ENCODE results near the gene USP16. TPM values are rescaled to one million over a fixed set of nuclear protein-coding genes. Genes with fewer than 3 reads are reported as not detected.

The USP16 gene
- total RNA-seq, 1 experiment from 2014 or later, result 40.4 TPM

- no peak for DNase-seq (ENCODE audit: low read depth)
Observed at GRCh38 chr21:29033301-29033700, 8.8 kb downstream of the USP16 start.

- DNase-seq (ENCODE audit: low read depth), result no peak
Observed at GRCh38 chr21:29033871-29034270, 9.4 kb downstream of the USP16 start.

- DNase-seq (ENCODE audit: low read depth), result no peak
Observed at GRCh38 chr21:29034678-29035077, 10.2 kb downstream of the USP16 start.

- no peak for DNase-seq (ENCODE audit: low read depth)
Observed at GRCh38 chr21:29052224-29052623, 27.8 kb downstream of the USP16 start.

GRCh38 chr21:29053011-29053553, 28.6 kb downstream of the USP16 start:
- DNase-seq (ENCODE audit: low read depth), result no peak

- DNase-seq (ENCODE audit: low read depth), result no peak
Observed at GRCh38 chr21:29053656-29054055, 29.2 kb downstream of the USP16 start.

- DNase-seq (ENCODE audit: low read depth), result no peak
Observed at GRCh38 chr21:29055080-29055479, 30.6 kb downstream of the USP16 start.

GRCh38 chr21:29056005-29056404, 31.5 kb downstream of the USP16 start:
- DNase-seq (ENCODE audit: low read depth), result no peak

- no peak for DNase-seq (ENCODE audit: low read depth)
Observed at GRCh38 chr21:29056538-29057050, 32.1 kb downstream of the USP16 start.

GRCh38 chr21:29064850-29065481, 40.5 kb downstream of the USP16 start:
- no peak for DNase-seq (ENCODE audit: low read depth)

- DNase-seq (ENCODE audit: low read depth), result peak; percentile 8
Observed at GRCh38 chr21:29072873-29073221, 48.4 kb downstream of the USP16 start.

GRCh38 chr21:29073222-29074006, 48.9 kb downstream of the USP16 start, which contains the start of gene CCT8:
CCT8 (minus strand) TSS chr21:29073648; CDS start chr21:29073590, 58 bp downstream.
- peak; percentile 99 for DNase-seq (ENCODE audit: low read depth)

- no peak for DNase-seq (ENCODE audit: low read depth)
Observed at GRCh38 chr21:29074007-29074376, 49.5 kb downstream of the USP16 start.

- no peak for DNase-seq (ENCODE audit: low read depth)
Observed at GRCh38 chr21:29074783-29075182, 50.3 kb downstream of the USP16 start.

- DNase-seq (ENCODE audit: low read depth), result peak; percentile 82
Observed at GRCh38 chr21:29075706-29076466, 51.4 kb downstream of the USP16 start.

GRCh38 chr21:29076731-29077640, 52.5 kb downstream of the USP16 start:
- peak; percentile 70 for DNase-seq (ENCODE audit: low read depth)

- peak; percentile 44 for DNase-seq (ENCODE audit: low read depth)
Observed at GRCh38 chr21:29077651-29078090, 53.2 kb downstream of the USP16 start.

GRCh38 chr21:29078869-29079767, 54.6 kb downstream of the USP16 start:
- peak; percentile 64 for DNase-seq (ENCODE audit: low read depth)

GRCh38 chr21:29080454-29080941, 56.0 kb downstream of the USP16 start:
- no peak for DNase-seq (ENCODE audit: low read depth)
